Measurements from ENCODE around the gene GLYR1. TPM values are rescaled to one million over a fixed set of nuclear protein-coding genes. Genes with fewer than 3 reads are reported as not detected.

The GLYR1 gene
- total and polyA plus RNA-seq, 4 donors = 36.2 to 88.1 (median 70.2) TPM

DNA sequence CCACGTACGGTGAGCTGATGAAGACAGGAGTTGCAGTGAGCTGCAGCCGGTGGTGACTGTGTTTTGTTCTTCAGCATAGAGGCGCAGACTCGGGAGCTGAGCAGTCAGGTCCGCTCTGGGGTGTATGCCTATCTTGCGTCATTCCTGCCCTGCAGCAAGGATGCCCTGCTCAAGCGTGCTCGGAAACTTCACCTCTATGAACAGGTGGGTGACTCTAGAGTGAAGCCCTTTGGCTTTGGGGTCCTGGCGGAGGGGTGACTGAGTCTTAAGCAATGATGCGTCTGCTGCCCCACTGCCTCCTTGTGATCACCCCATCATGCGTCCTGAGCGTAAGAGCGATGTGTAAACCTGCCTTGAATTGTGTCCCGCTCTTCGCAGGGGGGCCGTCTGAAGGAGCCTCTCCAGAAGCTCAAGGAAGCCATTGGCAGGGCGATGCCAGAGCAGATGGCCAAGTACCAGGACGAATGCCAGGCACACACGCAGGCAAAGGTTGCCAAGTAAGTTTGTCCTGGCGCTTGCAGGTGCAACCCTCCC is 23.1 kb upstream of the GLYR1 start:
- H3K27ac ChIP-seq (ENCODE audit: low read depth in 1 of 2, low read length in 1 of 2) = no peak overlapping the region
- no peak overlapping the region for H3K9ac ChIP-seq (ENCODE audit: insufficient read depth in 1 of 2, low read length in 2 of 2)
- no peaks in the 10 kb centered on the region for H3K9me3 ChIP-seq (ENCODE audit: control insufficient read depth in 4 of 4, insufficient read depth in 3 of 4, low read length in 3 of 4)
- ATAC-seq (ENCODE audit: insufficient read depth, low FRiP score) (peak; percentile 41), DNase-seq (no peak)
- WGBS, 2 donors = 80 to 89% methylated on average over 21 of the region's 21 CpGs
- H3K27me3 ChIP-seq (ENCODE audit: control insufficient read depth in 3 of 3, insufficient read depth in 3 of 3, low read length in 2 of 3) = no peaks in the 10 kb centered on the region
- H3K4me1 ChIP-seq (ENCODE audit: control insufficient read depth in 5 of 5, insufficient read depth in 5 of 5, low read length in 5 of 5) = peaks cover 0 to 25% (median 0%) of the 10 kb centered on the region in 5 donors
- H3K36me3 ChIP-seq (ENCODE audit: control insufficient read depth in 4 of 4, insufficient read depth in 4 of 4, low read length in 4 of 4) = peaks cover 21 to 59% (median 44%) of the 10 kb centered on the region in 4 donors
- H3K4me3 ChIP-seq = no peak overlapping the region
- TF ChIP-seq, protein P1, sequence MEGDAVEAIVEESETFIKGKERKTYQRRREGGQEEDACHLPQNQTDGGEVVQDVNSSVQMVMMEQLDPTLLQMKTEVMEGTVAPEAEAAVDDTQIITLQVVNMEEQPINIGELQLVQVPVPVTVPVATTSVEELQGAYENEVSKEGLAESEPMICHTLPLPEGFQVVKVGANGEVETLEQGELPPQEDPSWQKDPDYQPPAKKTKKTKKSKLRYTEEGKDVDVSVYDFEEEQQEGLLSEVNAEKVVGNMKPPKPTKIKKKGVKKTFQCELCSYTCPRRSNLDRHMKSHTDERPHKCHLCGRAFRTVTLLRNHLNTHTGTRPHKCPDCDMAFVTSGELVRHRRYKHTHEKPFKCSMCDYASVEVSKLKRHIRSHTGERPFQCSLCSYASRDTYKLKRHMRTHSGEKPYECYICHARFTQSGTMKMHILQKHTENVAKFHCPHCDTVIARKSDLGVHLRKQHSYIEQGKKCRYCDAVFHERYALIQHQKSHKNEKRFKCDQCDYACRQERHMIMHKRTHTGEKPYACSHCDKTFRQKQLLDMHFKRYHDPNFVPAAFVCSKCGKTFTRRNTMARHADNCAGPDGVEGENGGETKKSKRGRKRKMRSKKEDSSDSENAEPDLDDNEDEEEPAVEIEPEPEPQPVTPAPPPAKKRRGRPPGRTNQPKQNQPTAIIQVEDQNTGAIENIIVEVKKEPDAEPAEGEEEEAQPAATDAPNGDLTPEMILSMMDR (IDR thresholded peaks at IDR 0.05; ENCODE audit: control extremely low read depth, extremely low read depth) = no peak

DNA sequence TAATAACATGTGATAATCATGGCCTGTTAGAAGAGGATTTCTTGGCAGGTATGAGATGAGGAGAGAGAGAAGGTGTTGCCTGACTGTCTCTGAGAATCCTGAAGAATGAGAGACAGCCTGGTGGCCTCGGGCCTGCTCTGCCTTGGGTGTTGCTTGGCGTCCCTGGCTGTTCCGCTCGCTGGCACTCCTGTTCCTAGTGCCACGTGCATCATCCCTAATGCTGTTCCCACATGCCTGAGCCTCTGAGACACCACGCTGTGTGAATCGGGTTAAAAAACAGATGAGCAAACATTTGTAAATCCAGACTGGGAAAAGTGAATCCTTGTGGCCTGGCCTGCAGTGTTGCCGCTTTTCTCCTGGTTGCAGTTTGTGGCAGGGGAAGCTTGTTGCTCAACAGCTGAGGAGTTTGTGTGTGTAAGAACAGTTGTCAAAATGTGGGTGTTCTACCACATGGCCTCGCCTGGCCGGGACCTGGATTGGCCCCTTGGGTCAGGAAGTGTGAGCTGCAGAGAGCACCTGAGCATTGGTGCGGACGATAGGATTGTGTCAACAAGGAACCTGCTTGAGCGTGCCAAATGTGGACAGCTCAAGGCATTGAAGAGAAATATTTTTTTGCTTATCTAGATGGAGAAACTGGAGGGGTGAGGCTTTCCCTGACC is 22.2 kb upstream of the GLYR1 start:
- Histone ChIP-seq H3K9ac (ENCODE audit: insufficient read depth in 1 of 2, low read length in 2 of 2) (no peak overlapping the region), H3K36me3 (ENCODE audit: control insufficient read depth in 4 of 4, insufficient read depth in 4 of 4, low read length in 4 of 4) (peaks cover 12 to 50% (median 36%) of the 10 kb centered on the region in 4 donors), H3K4me3 (no peak overlapping the region), H3K27me3 (ENCODE audit: control insufficient read depth in 3 of 3, insufficient read depth in 3 of 3, low read length in 2 of 3) (no peaks in the 10 kb centered on the region), H3K9me3 (ENCODE audit: control insufficient read depth in 4 of 4, insufficient read depth in 3 of 4, low read length in 3 of 4) (no peaks in the 10 kb centered on the region), H3K4me1 (ENCODE audit: control insufficient read depth in 5 of 5, insufficient read depth in 5 of 5, low read length in 5 of 5) (peaks cover 0 to 25% (median 2%) of the 10 kb centered on the region in 5 donors), H3K27ac (ENCODE audit: low read depth in 1 of 2, low read length in 1 of 2) (peak overlapping the region in 1 of 2 donors; percentile 15)
- TF ChIP-seq, protein P1 (IDR thresholded peaks at IDR 0.05; ENCODE audit: control extremely low read depth, extremely low read depth) = no peak
- WGBS, 2 donors = 70 to 73% methylated on average over 13 of the region's 13 CpGs
- no peak for DNase-seq
- ATAC-seq (ENCODE audit: insufficient read depth, low FRiP score) = no peak

DNA sequence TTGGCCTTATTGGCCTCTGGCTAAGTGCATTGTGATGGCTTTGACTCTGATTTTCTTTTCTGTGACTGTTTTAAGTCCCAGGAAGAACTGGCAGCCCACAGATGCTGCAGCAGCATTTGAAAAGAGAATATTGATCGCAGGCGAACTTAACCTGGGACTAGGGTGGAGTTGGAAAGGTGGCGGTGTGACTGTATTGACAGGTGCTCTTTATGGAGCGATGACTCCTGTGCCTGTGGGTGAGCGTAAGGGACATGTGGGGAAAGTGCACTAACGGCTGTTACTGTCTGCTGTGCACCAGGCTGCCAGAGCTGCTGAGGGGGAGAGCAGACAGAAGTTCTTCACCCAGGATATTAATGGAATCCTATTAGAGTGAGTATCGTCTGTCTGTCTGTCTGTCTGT is 21.4 kb upstream of the GLYR1 start:
- DNase-seq (no peak), ATAC-seq (ENCODE audit: insufficient read depth, low FRiP score) (no peak)
- no peak overlapping the region for H3K4me3 ChIP-seq
- no peaks in the 10 kb centered on the region for H3K9me3 ChIP-seq (ENCODE audit: control insufficient read depth in 4 of 4, insufficient read depth in 3 of 4, low read length in 3 of 4)
- 97 to 99% methylated on average over 7 of the region's 7 CpGs for WGBS, 2 donors
- TF ChIP-seq, protein P1 (IDR thresholded peaks at IDR 0.05; ENCODE audit: control extremely low read depth, extremely low read depth) = no peak
- no peak overlapping the region for H3K27ac ChIP-seq (ENCODE audit: low read depth in 1 of 2, low read length in 1 of 2)
- no peak overlapping the region for H3K9ac ChIP-seq (ENCODE audit: insufficient read depth in 1 of 2, low read length in 2 of 2)
- H3K36me3 ChIP-seq (ENCODE audit: control insufficient read depth in 4 of 4, insufficient read depth in 4 of 4, low read length in 4 of 4) = peaks cover 9 to 43% (median 30%) of the 10 kb centered on the region in 4 donors
- peaks cover 0 to 25% (median 2%) of the 10 kb centered on the region in 5 donors for H3K4me1 ChIP-seq (ENCODE audit: control insufficient read depth in 5 of 5, insufficient read depth in 5 of 5, low read length in 5 of 5)
- no peaks in the 10 kb centered on the region for H3K27me3 ChIP-seq (ENCODE audit: control insufficient read depth in 3 of 3, insufficient read depth in 3 of 3, low read length in 2 of 3)

Measured in lung (tissue), 12 donors.